Body of pancreas (tissue), 4 donors: ENCODE results near the gene ZBTB20. TPM values are rescaled to one million over a fixed set of nuclear protein-coding genes. Genes with fewer than 3 reads are reported as not detected.
"Not testable (repeated sequence)": the region's sequence is repeated elsewhere in the genome, so short reads cannot be mapped to it uniquely, and the experiment has no call there.

Experiments used
- ATAC-seq: fragments of 150-250 bp; one replicate; pipeline ENCODE4 v1.9.1; 2016
- DNase-seq, 4 donors: peaks; one replicate each; pipeline ENCODE4 v3.0.0-alpha.2; 2019
- H3K27ac ChIP-seq, 4 donors: fragments of 200-600 bp; sonication (generic); 1 replicate in 3 of 4; 2 replicates in 1 of 4; pipeline versions ENCODE4 v1.5.1 to v1.6.1; 2016 to 2019; ENCODE audit warnings: mild to moderate bottlenecking in 1 of 4, mixed read lengths in 1 of 4, moderate library complexity in 1 of 4
- H3K27me3 ChIP-seq, 2 donors: fragments of 200-600 bp; sonication (generic); one replicate each; pipeline ENCODE4 v1.6.0; 2016; ENCODE audit warnings: mild to moderate bottlenecking in 1 of 2
- H3K36me3 ChIP-seq, 2 donors: fragments of 200-600 bp; sonication (generic); replicated peaks in 1 of 2; 2 replicates each; pipeline ENCODE4 v1.5.1; 2016; ENCODE audit warnings: low read depth in 2 of 2; ENCODE audit not compliant: insufficient read depth in 1 of 2
- H3K4me1 ChIP-seq: fragments of 200-600 bp; sonication (generic); one replicate; pipeline ENCODE4 v1.6.0; 2016
- H3K4me3 ChIP-seq, 2 donors: fragments of 200-600 bp; sonication (generic); 1 replicate in 1 of 2; 2 replicates in 1 of 2; pipeline ENCODE4 v1.5.1; 2016 to 2019
- H3K9me3 ChIP-seq, 3 donors: fragments of 200-600 bp; sonication (generic); 1 replicate in 2 of 3; 2 replicates in 1 of 3; pipeline ENCODE4 v1.5.1; 2016
- CTCF ChIP-seq, 7 experiments: fragments of 450-650 bp in 4 of 7; fragments of 200-600 bp in 3 of 7; sonication (generic) in 3 of 7; IDR thresholded peaks; one replicate each; pipeline ENCODE4 v1.5.1; 2016 to 2019; ENCODE audit warnings: antibody characterized with exemption in 7 of 7
- POLR2A ChIP-seq, 3 donors: fragments of 450-650 bp; IDR thresholded peaks; one replicate each; pipeline ENCODE4 v1.6.1; 2016; ENCODE audit warnings: antibody characterized with exemption in 3 of 3, mild to moderate bottlenecking in 2 of 3
- WGBS, 2 donors: methylation state at CpG; one replicate each; pipeline ENCODE4 v1.1.5; 2017; 5-methylcytosine and 5-hydroxymethylcytosine counted together
- intact Hi-C: fragments of 100-400 bp; cut with DNase I; formaldehyde crosslinking; loops from one replicate; pipeline ENCODE4 v1.15.1; 2023
- total RNA-seq, 2 donors: library from RNA; depleted of rRNA; stranded (reverse); fragments of >200 nt; gene quantifications; one replicate each; pipeline ENCODE4 v1.1.0, GENCODE V29; 2016

The ZBTB20 gene
- total RNA-seq, 2 donors from 2014 or later = 48.3 to 77.1 TPM

- peak in 2 of 4 donors; percentile 22 to 46 for DNase-seq
- H3K9me3 ChIP-seq = no peaks in the 10 kb centered on the region
- TF ChIP-seq POLR2A (IDR thresholded peaks at IDR 0.05) (no peak), CTCF (IDR thresholded peaks at IDR 0.05) (peak; percentile 42 to 78 (median 75))
- WGBS, 2 donors = 64 to 86% methylated on average over 1 of the region's 1 CpG
- H3K27me3 ChIP-seq = no peaks in the 10 kb centered on the region
- ATAC-seq = peak; percentile 86
- H3K27ac ChIP-seq = no peak overlapping the region
- H3K4me1 ChIP-seq = peaks cover 42% of the 10 kb centered on the region
- intact Hi-C loops = no loop called here
- no peaks in the 10 kb centered on the region for H3K36me3 ChIP-seq
- no peak overlapping the region for H3K4me3 ChIP-seq
Observed at GRCh38 chr3:114827495-114827894, 319.6 kb downstream of the ZBTB20 start.

- intact Hi-C loops = no loop called here
- no peak for TF ChIP-seq CTCF (IDR thresholded peaks at IDR 0.05)
- TF ChIP-seq POLR2A (IDR thresholded peaks at IDR 0.05) = no peak
- Histone ChIP-seq H3K9me3 (no peaks in the 10 kb centered on the region), H3K4me3 (no peak overlapping the region), H3K27ac (no peak overlapping the region), H3K27me3 (no peaks in the 10 kb centered on the region), H3K4me1 (peaks cover 10% of the 10 kb centered on the region), H3K36me3 (no peaks in the 10 kb centered on the region)
- no peak for ATAC-seq
- DNase-seq = no peak
- WGBS, 2 donors = 95 to 100% methylated on average over 1 of the region's 1 CpG
Observed at GRCh38 chr3:114824014-114824413, 323.1 kb downstream of the ZBTB20 start.

GRCh38 chr3:114823061-114823460 is 324.0 kb downstream of the ZBTB20 start:
- TF ChIP-seq CTCF (IDR thresholded peaks at IDR 0.05) (no peak), POLR2A (IDR thresholded peaks at IDR 0.05) (no peak)
- H3K36me3 ChIP-seq = no peaks in the 10 kb centered on the region
- ATAC-seq (no peak), DNase-seq (no peak)
- intact Hi-C loops = no loop called here
- no peak overlapping the region for H3K4me3 ChIP-seq
- H3K4me1 ChIP-seq = peaks cover 8% of the 10 kb centered on the region
- H3K27me3 ChIP-seq = no peaks in the 10 kb centered on the region
- no peak overlapping the region for H3K27ac ChIP-seq
- no peaks in the 10 kb centered on the region for H3K9me3 ChIP-seq

GRCh38 chr3:114816052-114816451 is 331.0 kb downstream of the ZBTB20 start:
- Histone ChIP-seq H3K27me3 (no peaks in the 10 kb centered on the region), H3K36me3 (no peaks in the 10 kb centered on the region), H3K4me3 (no peak overlapping the region), H3K4me1 (no peaks in the 10 kb centered on the region), H3K9me3 (no peaks in the 10 kb centered on the region), H3K27ac (no peak overlapping the region)
- TF ChIP-seq CTCF (IDR thresholded peaks at IDR 0.05) = no peak
- no peak for TF ChIP-seq POLR2A (IDR thresholded peaks at IDR 0.05)
- WGBS, 2 donors = 32 to 44% methylated on average over 2 of the region's 2 CpGs
- intact Hi-C loops = no loop called here
- ATAC-seq (no peak), DNase-seq (no peak)

GRCh38 chr3:114812541-114813238 is 334.4 kb downstream of the ZBTB20 start:
- intact Hi-C loops, DNase-seq, H3K27ac ChIP-seq, H3K36me3 ChIP-seq, ATAC-seq, H3K4me1 ChIP-seq, H3K27me3 ChIP-seq, H3K4me3 ChIP-seq, H3K9me3 ChIP-seq: not testable (repeated sequence)
- 95 to 97% methylated on average over 7 to 38 of the region's 49 CpGs for WGBS, 2 donors
